Ishikawa (cell line): ENCODE measurements around the gene RIN3.

ENCODE experiments used
- CEBPB ChIP-seq: IDR thresholded peaks from 2 replicates; pipeline ENCODE4 v1.6.1; 2012
- CREB1 ChIP-seq: IDR thresholded peaks from 2 replicates; pipeline ENCODE4 v1.6.1; 2012; ENCODE audit warnings: low read depth
- EGR1 ChIP-seq: IDR thresholded peaks from 2 replicates; pipeline ENCODE4 v1.6.1; 2012
- EP300 ChIP-seq: IDR thresholded peaks from 2 replicates; pipeline ENCODE4 v1.6.1; 2012; ENCODE audit warnings: borderline replicate concordance
- FOXM1 ChIP-seq: IDR thresholded peaks from 2 replicates; pipeline ENCODE4 v1.6.1; 2012; ENCODE audit warnings: low read depth, borderline replicate concordance
- NFIC ChIP-seq: IDR thresholded peaks from 2 replicates; pipeline ENCODE4 v1.6.1; 2012
- RAD21 ChIP-seq: IDR thresholded peaks from 2 replicates; pipeline ENCODE4 v1.6.1; 2012; ENCODE audit warnings: low read depth
- TAF1 ChIP-seq: IDR thresholded peaks from 2 replicates; pipeline ENCODE4 v1.6.1; 2012; ENCODE audit warnings: low read depth, mild to moderate bottlenecking
- TCF12 ChIP-seq: IDR thresholded peaks from 2 replicates; pipeline ENCODE4 v1.6.1; 2012; ENCODE audit warnings: low read depth
- TEAD4 ChIP-seq: IDR thresholded peaks from 2 replicates; pipeline ENCODE4 v1.6.1; 2012
- USF1 ChIP-seq: IDR thresholded peaks from 2 replicates; pipeline ENCODE4 v1.6.1; 2012
- YY1 ChIP-seq: IDR thresholded peaks from 2 replicates; pipeline ENCODE4 v1.6.1; 2012; ENCODE audit warnings: low read depth
- ZBTB7A ChIP-seq: IDR thresholded peaks from 2 replicates; pipeline ENCODE4 v1.6.1; 2012; ENCODE audit warnings: low read depth
- TF ChIP-seq, protein P1 (sequence below): IDR thresholded peaks from 2 replicates; pipeline ENCODE4 v1.6.1; 2012; ENCODE audit warnings: low read depth, mild to moderate bottlenecking
- TF ChIP-seq, protein P2 (sequence below): IDR thresholded peaks from 2 replicates; pipeline ENCODE4 v1.6.1; 2012

Gene RIN3

DNA sequence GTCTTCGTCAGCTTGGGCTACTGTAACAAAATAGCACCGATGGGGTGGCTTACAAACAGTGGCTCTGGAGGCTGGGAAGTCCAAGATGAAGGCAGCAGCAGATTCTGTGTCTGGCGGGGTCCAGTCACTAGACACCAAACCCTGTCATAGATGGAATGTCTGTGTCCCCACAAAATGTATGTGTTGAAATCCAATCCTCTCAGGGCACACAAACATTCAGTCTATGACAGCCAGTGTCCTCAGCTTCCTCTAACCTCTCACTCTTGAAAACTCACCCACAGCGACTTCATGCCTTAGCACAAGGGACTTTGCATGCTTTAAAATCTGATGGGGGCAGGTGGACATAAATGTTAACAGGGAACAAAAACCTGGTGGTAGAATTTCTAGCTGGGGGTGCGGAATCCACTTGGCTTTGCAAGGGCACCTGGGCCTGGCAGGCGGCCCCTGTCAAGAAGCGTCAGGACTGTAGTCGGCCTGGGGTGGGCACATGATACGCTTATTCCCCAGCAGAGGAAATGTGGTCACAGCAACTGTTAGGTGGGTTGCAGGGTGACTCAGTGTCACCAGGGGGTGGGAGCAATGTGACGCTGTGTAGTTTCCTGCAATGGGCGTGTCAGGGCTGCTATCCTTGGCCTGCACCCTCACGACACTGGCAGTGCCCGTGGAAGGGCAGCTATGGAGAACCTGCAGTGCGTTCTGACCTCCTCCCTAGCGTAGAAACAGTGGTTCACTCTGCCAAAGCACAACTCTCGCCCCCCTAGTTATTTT lies 17.7 kb downstream of the RIN3 start:
- TF ChIP-seq TAF1, result no peak
- no peak for TF ChIP-seq YY1
- TF ChIP-seq, protein P1, sequence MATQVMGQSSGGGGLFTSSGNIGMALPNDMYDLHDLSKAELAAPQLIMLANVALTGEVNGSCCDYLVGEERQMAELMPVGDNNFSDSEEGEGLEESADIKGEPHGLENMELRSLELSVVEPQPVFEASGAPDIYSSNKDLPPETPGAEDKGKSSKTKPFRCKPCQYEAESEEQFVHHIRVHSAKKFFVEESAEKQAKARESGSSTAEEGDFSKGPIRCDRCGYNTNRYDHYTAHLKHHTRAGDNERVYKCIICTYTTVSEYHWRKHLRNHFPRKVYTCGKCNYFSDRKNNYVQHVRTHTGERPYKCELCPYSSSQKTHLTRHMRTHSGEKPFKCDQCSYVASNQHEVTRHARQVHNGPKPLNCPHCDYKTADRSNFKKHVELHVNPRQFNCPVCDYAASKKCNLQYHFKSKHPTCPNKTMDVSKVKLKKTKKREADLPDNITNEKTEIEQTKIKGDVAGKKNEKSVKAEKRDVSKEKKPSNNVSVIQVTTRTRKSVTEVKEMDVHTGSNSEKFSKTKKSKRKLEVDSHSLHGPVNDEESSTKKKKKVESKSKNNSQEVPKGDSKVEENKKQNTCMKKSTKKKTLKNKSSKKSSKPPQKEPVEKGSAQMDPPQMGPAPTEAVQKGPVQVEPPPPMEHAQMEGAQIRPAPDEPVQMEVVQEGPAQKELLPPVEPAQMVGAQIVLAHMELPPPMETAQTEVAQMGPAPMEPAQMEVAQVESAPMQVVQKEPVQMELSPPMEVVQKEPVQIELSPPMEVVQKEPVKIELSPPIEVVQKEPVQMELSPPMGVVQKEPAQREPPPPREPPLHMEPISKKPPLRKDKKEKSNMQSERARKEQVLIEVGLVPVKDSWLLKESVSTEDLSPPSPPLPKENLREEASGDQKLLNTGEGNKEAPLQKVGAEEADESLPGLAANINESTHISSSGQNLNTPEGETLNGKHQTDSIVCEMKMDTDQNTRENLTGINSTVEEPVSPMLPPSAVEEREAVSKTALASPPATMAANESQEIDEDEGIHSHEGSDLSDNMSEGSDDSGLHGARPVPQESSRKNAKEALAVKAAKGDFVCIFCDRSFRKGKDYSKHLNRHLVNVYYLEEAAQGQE, result no peak
- TF ChIP-seq FOXM1, result no peak
- TF ChIP-seq EP300, result no peak
- TF ChIP-seq CEBPB, result no peak
- TF ChIP-seq TEAD4, result no peak
- TF ChIP-seq, protein P2, sequence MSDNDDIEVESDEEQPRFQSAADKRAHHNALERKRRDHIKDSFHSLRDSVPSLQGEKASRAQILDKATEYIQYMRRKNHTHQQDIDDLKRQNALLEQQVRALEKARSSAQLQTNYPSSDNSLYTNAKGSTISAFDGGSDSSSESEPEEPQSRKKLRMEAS, result no peak
- TF ChIP-seq TCF12, result no peak
- TF ChIP-seq CREB1, result no peak
- no peak for TF ChIP-seq RAD21
- no peak for TF ChIP-seq ZBTB7A
- no peak for TF ChIP-seq EGR1

DNA sequence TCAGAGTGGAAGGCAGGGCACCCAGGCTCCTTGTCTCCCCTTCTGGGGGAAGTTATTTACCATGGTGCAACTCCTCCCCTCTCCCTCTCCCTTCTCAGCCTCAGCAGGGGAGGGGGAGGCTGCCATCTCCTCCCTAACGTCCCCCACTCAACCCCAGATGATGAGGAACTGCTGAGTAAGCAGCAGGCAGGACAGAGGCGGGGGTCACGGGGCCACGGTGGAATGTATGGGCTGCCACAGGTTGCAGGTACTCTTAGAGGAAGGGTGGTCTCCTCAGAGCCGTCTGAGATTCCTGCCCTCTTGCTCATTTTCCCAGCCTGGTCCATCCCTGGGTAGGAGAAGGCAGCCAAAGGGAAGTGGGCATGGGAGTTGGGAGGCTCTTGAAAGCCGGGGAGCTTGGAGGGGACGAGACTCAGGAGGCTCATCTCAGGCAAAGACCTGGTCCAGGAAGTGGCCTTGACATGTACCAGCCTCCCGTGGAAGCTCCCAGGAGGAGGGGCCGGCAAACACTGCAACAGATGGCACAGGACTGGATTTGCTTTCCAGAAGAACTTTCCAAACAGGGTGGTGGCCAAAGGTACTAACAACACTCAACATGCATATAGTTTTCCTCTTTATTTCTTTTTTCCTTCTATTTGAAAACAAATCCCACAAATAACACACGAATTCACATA lies 19.0 kb downstream of the RIN3 start:
- TF ChIP-seq CREB1, result no peak
- no peak for TF ChIP-seq FOXM1
- TF ChIP-seq, protein P2, result no peak
- no peak for TF ChIP-seq RAD21
- TF ChIP-seq CEBPB, result no peak
- no peak for TF ChIP-seq EGR1
- no peak for TF ChIP-seq TCF12
- no peak for TF ChIP-seq EP300
- no peak for TF ChIP-seq NFIC
- no peak for TF ChIP-seq USF1
- no peak for TF ChIP-seq YY1
- TF ChIP-seq, protein P1, result no peak
- TF ChIP-seq TAF1, result no peak
- no peak for TF ChIP-seq ZBTB7A
- no peak for TF ChIP-seq TEAD4

- TF ChIP-seq, protein P2, result no peak
- TF ChIP-seq TAF1 (no peak), EP300 (no peak), TEAD4 (no peak), CEBPB (no peak), NFIC (no peak), ZBTB7A (no peak), RAD21 (no peak), FOXM1 (no peak), EGR1 (no peak), CREB1 (no peak), TCF12 (no peak), YY1 (no peak)
- TF ChIP-seq, protein P1, result no peak
These were observed 21.5 kb downstream of the RIN3 start for GRCh38 chr14:92534932-92535643.
